Activated CD8-positive, alpha-beta T cell treated with anti-CD3 and anti-CD28 coated beads, Interleukin-2, amount 10 ng/mL, durations not matched to agents 7 days and 5 days (primary cell): ENCODE results near the gene HSPB2. TPM values are rescaled to one million over a fixed set of nuclear protein-coding genes. Genes with fewer than 3 reads are reported as not detected.

ENCODE experiments used
- ATAC-seq: fragments of 150-1000 bp; cut with Tn5 transposase; one replicate; pipeline ENCODE4 v1.10.0; 2021; ENCODE audit warnings: moderate library complexity
- CTCF ChIA-PET: fragments of 350-600 bp; sonication (Branson Sonifier 250); formaldehyde crosslinking; loops from one replicate; lab custom pipeline; 2021; ENCODE audit warnings: antibody characterized with exemption; lab: Charles Lee
- POLR2A ChIA-PET: fragments of 350-600 bp; sonication (Branson Sonifier 250); formaldehyde crosslinking; loops from one replicate; lab custom pipeline; 2021; ENCODE audit warnings: antibody characterized with exemption; lab: Charles Lee
- DNase-seq: peaks from one replicate; pipeline ENCODE4 v3.0.0-alpha.2; 2020
- H3K27ac Mint-ChIP-seq: one replicate; pipeline ENCODE4 v1.8.0; 2021; ENCODE audit warnings: mild to moderate bottlenecking, mixed read lengths
- H3K27me3 Mint-ChIP-seq: one replicate; pipeline ENCODE4 v1.8.0; 2021; ENCODE audit warnings: low read depth, mixed read lengths
- H3K36me3 Mint-ChIP-seq: one replicate; pipeline ENCODE4 v1.8.0; 2021; ENCODE audit warnings: low read depth, mixed read lengths
- H3K4me1 Mint-ChIP-seq: one replicate; pipeline ENCODE4 v1.8.0; 2021; ENCODE audit warnings: low read depth, mixed read lengths
- H3K4me3 Mint-ChIP-seq: one replicate; pipeline ENCODE4 v1.8.0; 2021; ENCODE audit warnings: mild to moderate bottlenecking, mixed read lengths
- H3K9me3 Mint-ChIP-seq: one replicate; pipeline ENCODE4 v1.8.0; 2022; ENCODE audit warnings: mixed read lengths; ENCODE audit not compliant: insufficient read depth
- total RNA-seq, 2 experiments: library from RNA; stranded (reverse); gene quantifications; one replicate each; pipeline ENCODE4 v1.2.3, GENCODE V29; 2021

HSPB2 gene
- total RNA-seq, 2 experiments from 2014 or later, result not detected

DNA sequence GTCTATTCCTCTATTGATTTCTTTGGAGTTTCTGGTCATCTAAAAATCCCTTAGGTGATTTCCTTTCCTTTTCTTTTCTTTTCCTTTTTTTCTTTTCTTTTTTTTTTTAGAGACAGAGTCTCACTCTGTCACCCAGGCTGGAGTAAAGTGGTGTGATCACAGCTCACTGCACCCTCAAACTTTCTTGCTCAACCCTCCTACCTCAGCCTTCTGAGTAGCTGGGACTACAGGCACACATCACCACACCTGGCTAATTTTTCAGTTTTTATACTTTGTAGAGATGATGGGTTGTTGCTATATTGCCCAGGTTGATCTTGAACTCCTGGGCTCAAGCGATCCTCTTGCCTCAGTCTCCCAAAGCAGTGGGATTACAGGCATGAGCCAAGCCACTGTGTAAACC, 4.2 kb downstream of the HSPB2 start:
- Mint-ChIP-seq H3K36me3 (no peaks in the 10 kb centered on the region), H3K4me3 (no peak overlapping the region), H3K27ac (no peak overlapping the region), H3K4me1 (no peaks in the 10 kb centered on the region), H3K9me3 (no peaks in the 10 kb centered on the region), H3K27me3 (peaks cover 41% of the 10 kb centered on the region)
- ChIA-PET CTCF (interaction anchor here (0.9 kb wide), 1 partner anchor 10 kb away, joined by 3 read pairs; no protein-coding TSS in a partner anchor), POLR2A (no interaction called here)
- no peak for DNase-seq
- no peak for ATAC-seq

DNA sequence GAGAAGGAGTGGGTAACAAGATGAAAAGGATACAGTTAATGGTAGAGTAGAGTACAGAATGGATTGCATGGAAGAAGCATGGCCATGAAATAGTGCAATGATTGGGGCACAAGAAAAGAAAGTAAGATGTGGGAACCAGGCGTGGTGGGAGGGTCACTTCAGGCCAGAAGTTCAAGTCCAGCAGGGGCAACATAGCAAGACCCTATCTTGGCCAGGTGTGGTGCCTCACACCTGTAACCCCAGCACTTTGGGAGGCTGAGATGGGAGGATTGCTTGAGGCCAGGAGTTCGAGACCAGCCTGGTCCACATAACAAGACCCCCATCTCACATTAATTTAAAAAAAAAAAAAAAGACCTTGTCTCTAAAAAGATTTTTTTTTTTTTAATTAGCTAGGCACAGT, 4.8 kb downstream of the HSPB2 start:
- peaks cover 35% of the 10 kb centered on the region for H3K27me3 Mint-ChIP-seq
- no peaks in the 10 kb centered on the region for H3K4me1 Mint-ChIP-seq
- ChIA-PET CTCF (interaction anchor here (0.9 to 2.0 kb wide), 2 partner anchors 9 to 14 kb away, joined by 3 to 6 read pairs; no protein-coding TSS in a partner anchor), POLR2A (interaction anchor here (1.3 kb wide), 1 partner anchor 9 kb away, joined by 4 read pairs; no protein-coding TSS in a partner anchor)
- no peaks in the 10 kb centered on the region for H3K9me3 Mint-ChIP-seq
- H3K36me3 Mint-ChIP-seq, result no peaks in the 10 kb centered on the region
- ATAC-seq (no peak), DNase-seq (no peak)
- H3K4me3 Mint-ChIP-seq, result no peak overlapping the region
- no peak overlapping the region for H3K27ac Mint-ChIP-seq

DNA sequence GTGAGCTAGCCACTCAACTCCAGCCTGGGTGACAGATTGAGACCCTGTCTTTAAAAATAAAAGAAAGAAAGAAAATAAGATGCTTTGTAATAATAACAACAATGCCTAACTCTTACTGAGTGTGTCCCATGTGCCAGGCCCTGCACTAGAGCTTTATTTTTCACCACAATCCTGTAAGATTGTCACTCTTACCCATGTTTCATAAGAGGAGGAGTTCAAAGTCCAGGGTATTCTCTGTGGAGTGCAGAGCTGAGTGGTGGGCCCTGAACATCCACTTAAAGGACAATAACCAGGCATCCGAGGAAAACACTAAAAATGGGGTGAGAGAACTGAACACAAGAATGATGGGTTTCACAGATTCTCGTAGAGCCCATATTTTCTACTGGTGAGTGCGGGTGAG, 5.3 kb downstream of the HSPB2 start:
- DNase-seq (no peak), ATAC-seq (no peak)
- Mint-ChIP-seq H3K9me3 (no peaks in the 10 kb centered on the region), H3K36me3 (no peaks in the 10 kb centered on the region), H3K27ac (no peak overlapping the region), H3K4me3 (no peak overlapping the region), H3K4me1 (no peaks in the 10 kb centered on the region), H3K27me3 (peaks cover 35% of the 10 kb centered on the region)
- POLR2A ChIA-PET, result interaction anchor here (1.3 kb wide), 1 partner anchor 9 kb away, joined by 4 read pairs; no protein-coding TSS in a partner anchor
- CTCF ChIA-PET, result interaction anchor here (0.9 to 2.0 kb wide), 2 partner anchors 9 to 14 kb away, joined by 3 to 6 read pairs; no protein-coding TSS in a partner anchor

DNA sequence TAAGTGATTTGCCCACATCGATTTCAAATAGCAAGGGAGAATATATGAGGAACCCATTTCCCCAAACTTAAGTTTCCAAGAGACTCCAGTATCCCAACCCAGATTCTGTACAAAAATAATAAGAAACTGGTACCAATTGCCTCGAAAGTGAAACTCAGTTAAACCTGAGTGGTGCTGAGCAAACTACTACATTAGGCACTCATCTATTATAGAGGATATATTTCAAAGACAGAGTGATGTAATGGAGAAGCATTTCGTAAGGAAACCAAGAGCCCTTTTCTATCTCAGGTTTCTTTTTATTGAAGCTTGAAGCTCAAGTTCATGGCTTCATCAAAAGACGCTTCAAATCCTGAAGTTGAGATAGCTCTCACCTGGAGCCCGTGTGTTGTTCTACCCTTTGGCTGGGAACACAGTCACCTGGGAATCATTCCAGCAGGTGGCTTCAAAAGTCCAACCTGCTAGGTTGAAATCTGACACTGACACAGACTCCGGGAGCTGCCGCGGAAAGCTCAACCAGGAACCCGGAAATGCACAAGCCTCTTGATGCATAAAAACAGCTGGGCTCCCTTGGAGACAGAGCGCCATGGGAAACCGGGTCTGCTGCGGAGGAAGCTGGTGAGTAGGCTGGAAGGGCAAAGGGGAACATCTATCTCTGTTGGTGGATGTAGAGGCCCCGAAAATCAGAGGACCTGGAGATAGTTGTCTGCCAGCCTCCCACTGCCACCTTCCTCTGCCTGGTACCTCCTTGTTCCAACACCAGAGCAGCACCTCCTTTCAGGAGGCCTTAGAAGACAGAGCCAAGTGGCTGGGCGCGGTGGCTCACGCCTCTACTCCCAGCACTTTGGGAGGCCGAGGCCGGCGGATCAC, 6.1 kb downstream of the HSPB2 start, which contains the start of gene C11orf52:
Gene C11orf52 (plus strand): TSS at position 524 of the 867 bp plus-strand sequence. CDS start 60 bp downstream, at position 584.
- DNase-seq (no peak), ATAC-seq (no peak)
- no peak within 1 kb of the TSS for H3K27ac Mint-ChIP-seq
- peaks cover 34% of the 10 kb centered on the region for H3K27me3 Mint-ChIP-seq
- ChIA-PET CTCF (interaction anchor here (1.6 to 2.0 kb wide), 2 partner anchors 10 to 13 kb away, joined by 6 read pairs; no protein-coding TSS in a partner anchor), POLR2A (interaction anchor here (1.3 kb wide), 1 partner anchor 8 kb away, joined by 4 read pairs; no protein-coding TSS in a partner anchor)
- H3K9me3 Mint-ChIP-seq, result no peaks in the 10 kb centered on the region
- H3K36me3 Mint-ChIP-seq, result no peaks in the 10 kb centered on the region
- no peak within 1 kb of the TSS for H3K4me3 Mint-ChIP-seq
- no peaks in the 10 kb centered on the region for H3K4me1 Mint-ChIP-seq

DNA sequence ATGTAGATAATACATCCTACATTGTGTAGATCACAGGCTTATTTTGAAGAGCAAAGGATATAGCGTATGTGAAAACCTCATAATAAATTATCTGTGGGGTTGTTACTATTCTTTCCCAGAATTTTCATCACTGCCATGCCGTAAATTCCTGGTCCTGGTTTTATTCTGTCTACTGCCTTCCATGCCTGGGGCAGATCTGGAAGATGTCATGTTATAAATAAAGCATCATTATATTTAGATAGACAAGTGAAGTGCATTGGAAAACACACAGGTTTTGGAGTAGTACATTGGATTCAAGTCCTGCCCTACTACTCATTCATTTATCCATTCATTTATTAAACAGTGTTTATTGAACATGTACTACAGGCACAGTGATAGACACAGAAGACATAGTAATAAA, 8.4 kb downstream of the HSPB2 start:
- no peak for ATAC-seq
- DNase-seq, result no peak
- POLR2A ChIA-PET, result no interaction called here
- Mint-ChIP-seq H3K27ac (no peak overlapping the region), H3K4me3 (no peak overlapping the region), H3K9me3 (no peaks in the 10 kb centered on the region), H3K27me3 (peaks cover 23% of the 10 kb centered on the region), H3K4me1 (peaks cover 3% of the 10 kb centered on the region), H3K36me3 (no peaks in the 10 kb centered on the region)
- CTCF ChIA-PET, result interaction anchor here (0.6 kb wide), 1 partner anchor 38 kb away, joined by 3 read pairs; no protein-coding TSS in a partner anchor

DNA sequence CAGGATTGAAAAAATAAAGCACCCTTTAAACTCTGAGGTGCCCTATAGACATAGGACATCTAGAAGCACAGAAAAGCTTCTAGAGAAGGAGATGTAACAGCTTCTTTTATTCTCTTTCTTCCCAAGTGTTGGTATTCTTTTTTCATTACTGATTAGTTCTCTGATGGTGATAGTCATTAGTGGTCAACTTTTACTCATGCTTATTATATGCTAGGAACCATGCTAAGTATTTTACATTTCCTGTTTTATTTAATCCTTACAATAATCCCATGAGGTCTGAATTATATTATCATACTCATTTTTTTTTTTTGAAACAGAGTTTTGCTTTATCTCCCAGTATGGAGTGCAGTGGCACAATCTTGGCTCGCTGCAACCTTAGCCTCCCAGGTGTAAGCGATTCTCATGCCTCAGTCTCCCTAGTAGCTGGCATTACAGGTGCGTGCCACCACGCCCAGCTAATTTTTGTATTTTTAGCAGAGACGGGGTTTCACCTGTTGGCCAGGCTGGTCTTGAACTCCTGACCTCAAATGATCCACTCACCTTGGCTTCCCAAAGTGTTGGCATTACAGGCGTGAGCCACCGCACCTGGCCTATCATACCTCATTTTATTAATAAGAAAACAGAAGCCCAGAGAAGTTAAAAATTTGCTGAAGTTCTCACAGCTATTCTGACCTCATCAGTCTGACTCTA, 9.2 kb downstream of the HSPB2 start:
- ATAC-seq (no peak), DNase-seq (no peak)
- ChIA-PET POLR2A (no interaction called here), CTCF (interaction anchor here (0.6 kb wide), 1 partner anchor 38 kb away, joined by 3 read pairs; no protein-coding TSS in a partner anchor)
- H3K27me3 Mint-ChIP-seq, result peaks cover 18% of the 10 kb centered on the region
- H3K4me3 Mint-ChIP-seq, result no peak overlapping the region
- H3K36me3 Mint-ChIP-seq, result no peaks in the 10 kb centered on the region
- no peak overlapping the region for H3K27ac Mint-ChIP-seq
- H3K9me3 Mint-ChIP-seq, result no peaks in the 10 kb centered on the region
- peaks cover 11% of the 10 kb centered on the region for H3K4me1 Mint-ChIP-seq

DNA sequence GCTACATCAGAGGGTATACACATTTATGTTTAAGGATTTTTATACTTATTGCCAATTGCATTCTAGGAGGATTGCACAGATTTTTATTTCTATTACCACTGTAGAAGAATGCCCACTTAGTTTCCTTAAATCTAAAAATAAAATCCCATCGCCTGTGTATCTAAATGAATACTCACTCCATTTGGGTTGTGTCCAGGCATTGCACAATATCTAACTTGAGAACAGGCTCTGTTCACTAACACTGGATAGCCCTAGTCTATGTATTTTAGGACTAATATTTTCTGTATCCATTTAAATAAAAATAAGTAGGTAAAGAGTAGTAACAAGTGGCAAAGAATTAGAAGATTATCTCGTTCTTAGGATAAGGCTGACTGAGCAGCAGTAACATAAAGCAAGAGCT, 10.3 kb downstream of the HSPB2 start:
- ChIA-PET POLR2A (no interaction called here), CTCF (interaction anchor here (1.5 to 2.0 kb wide), 2 partner anchors 9 to 60 kb away, joined by 4 read pairs; no protein-coding TSS in a partner anchor)
- DNase-seq, result no peak
- no peak overlapping the region for H3K4me3 Mint-ChIP-seq
- peaks cover 14% of the 10 kb centered on the region for H3K27me3 Mint-ChIP-seq
- H3K4me1 Mint-ChIP-seq, result peaks cover 16% of the 10 kb centered on the region
- no peaks in the 10 kb centered on the region for H3K9me3 Mint-ChIP-seq
- H3K36me3 Mint-ChIP-seq, result no peaks in the 10 kb centered on the region
- no peak overlapping the region for H3K27ac Mint-ChIP-seq
- no peak for ATAC-seq

DNA sequence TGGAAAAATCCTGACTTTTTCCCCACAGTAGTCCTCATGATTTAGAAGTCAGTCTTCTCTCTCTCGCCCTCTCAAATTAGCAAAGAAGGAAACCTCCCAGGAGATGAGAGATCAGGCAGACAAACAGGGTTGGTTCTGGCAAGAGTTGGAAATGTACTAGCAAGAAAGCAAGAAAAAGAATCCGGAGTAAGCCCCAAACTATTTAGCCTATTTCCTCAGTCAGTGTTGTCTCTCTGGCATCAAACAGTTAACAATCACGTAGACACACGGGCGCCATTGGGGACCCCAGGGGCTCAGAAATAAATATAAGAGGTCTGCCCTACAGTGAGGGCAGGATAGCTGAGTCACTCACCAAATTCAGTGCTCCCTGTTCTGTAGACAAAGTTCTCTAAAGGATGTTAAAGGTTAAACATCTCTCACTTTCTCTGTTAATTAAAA, 10.8 kb downstream of the HSPB2 start:
- no peak for DNase-seq
- Mint-ChIP-seq H3K27me3 (peaks cover 14% of the 10 kb centered on the region), H3K9me3 (no peaks in the 10 kb centered on the region), H3K36me3 (no peaks in the 10 kb centered on the region), H3K27ac (no peak overlapping the region), H3K4me1 (peaks cover 16% of the 10 kb centered on the region), H3K4me3 (no peak overlapping the region)
- POLR2A ChIA-PET, result no interaction called here
- CTCF ChIA-PET, result interaction anchor here (1.5 to 2.0 kb wide), 2 partner anchors 9 to 59 kb away, joined by 4 read pairs; no protein-coding TSS in a partner anchor
- no peak for ATAC-seq

DNA sequence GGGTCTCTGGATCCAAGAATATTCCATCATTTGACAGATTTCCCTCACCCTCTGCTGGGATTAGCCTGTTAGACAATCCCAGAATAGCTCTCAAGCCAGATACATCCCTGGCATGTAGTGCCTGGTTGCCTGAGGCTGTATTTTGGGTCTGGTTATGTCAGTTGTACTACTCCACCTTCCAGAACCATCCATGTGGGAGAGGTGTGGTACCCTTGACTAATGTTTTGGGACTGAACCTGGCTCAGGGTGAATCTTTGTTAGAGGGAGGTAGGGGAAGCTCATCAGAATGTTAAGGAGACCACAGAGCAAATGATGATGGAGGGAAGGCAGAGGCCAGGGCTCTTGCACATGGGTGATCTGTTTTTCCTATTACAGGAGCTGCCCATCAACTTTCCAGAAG, 11.4 kb downstream of the HSPB2 start:
- ATAC-seq (no peak), DNase-seq (no peak)
- Mint-ChIP-seq H3K9me3 (no peaks in the 10 kb centered on the region), H3K36me3 (no peaks in the 10 kb centered on the region), H3K27ac (no peak overlapping the region), H3K4me3 (no peak overlapping the region), H3K4me1 (peaks cover 16% of the 10 kb centered on the region), H3K27me3 (peaks cover 14% of the 10 kb centered on the region)
- ChIA-PET POLR2A (no interaction called here), CTCF (interaction anchor here (1.2 to 2.0 kb wide), 3 partner anchors 8 to 59 kb away, joined by 4 to 5 read pairs (median 4); partner anchors contain the start of gene DIXDC1)

DNA sequence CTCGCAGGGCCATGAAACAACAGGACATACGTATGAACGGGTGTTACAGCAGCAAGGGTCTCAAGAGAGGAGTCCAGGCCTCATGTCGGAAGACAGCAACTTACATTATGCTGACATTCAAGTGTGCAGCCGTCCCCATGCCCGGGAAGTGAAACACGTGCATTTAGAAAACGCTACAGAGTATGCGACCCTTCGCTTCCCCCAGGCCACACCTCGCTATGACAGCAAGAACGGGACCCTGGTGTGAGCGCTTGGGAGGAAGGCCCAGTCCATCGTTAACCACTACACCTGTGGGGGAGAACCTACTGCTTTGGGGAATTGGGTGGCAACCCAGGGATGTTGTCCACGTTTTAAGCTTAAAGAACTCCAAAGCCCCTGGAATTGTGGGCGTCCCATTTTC, 13.4 kb downstream of the HSPB2 start:
- Mint-ChIP-seq H3K4me1 (peaks cover 16% of the 10 kb centered on the region), H3K9me3 (no peaks in the 10 kb centered on the region), H3K36me3 (no peaks in the 10 kb centered on the region), H3K4me3 (peak overlapping the region; percentile 82), H3K27ac (peak overlapping the region; percentile 58), H3K27me3 (peaks cover 12% of the 10 kb centered on the region)
- CTCF ChIA-PET, result interaction anchor here (0.8 to 13.6 kb wide), 16 partner anchors 9 to 354 kb away, joined by 3 to 261 read pairs (median 5); partner anchors contain the start of gene DIXDC1
- no peak for ATAC-seq
- DNase-seq, result no peak
- POLR2A ChIA-PET, result interaction anchor here (0.8 to 2.7 kb wide), 13 partner anchors 8 to 161 kb away, joined by 3 to 21 read pairs (median 4); partner anchors contain the start of genes ALG9 and DIXDC1
